Spinal cord (tissue), 10 donors: ENCODE data around the gene TMEM87A. TPM values are rescaled to one million over a fixed set of nuclear protein-coding genes. Genes with fewer than 3 reads are reported as not detected.

Experiments
- DNase-seq, 6 donors: peaks; one replicate each; pipeline versions ENCODE4 v3.0.0 to v3.0.0-alpha.2; 2013 to 2015; ENCODE audit warnings: low spot score in 6 of 6, low read depth in 4 of 6
- H3K27ac ChIP-seq: one replicate; pipeline ENCODE4 v1.5.1; 2013; ENCODE audit warnings: low read depth, low read length, control low read depth
- H3K27me3 ChIP-seq: one replicate; pipeline ENCODE4 v1.6.1; 2013; ENCODE audit warnings: low read length; ENCODE audit not compliant: control insufficient read depth, insufficient read depth
- H3K36me3 ChIP-seq: one replicate; pipeline ENCODE4 v1.6.1; 2013; ENCODE audit warnings: low read length; ENCODE audit not compliant: control insufficient read depth, insufficient read depth
- H3K4me1 ChIP-seq: one replicate; pipeline ENCODE4 v1.6.1; 2013; ENCODE audit warnings: low read length; ENCODE audit not compliant: control insufficient read depth, insufficient read depth
- H3K4me3 ChIP-seq: one replicate; pipeline ENCODE4 v1.5.1; 2013; ENCODE audit warnings: low read depth, low read length, control low read depth
- H3K9me3 ChIP-seq: one replicate; pipeline ENCODE4 v1.6.1; 2013; ENCODE audit warnings: low read length; ENCODE audit not compliant: control insufficient read depth, insufficient read depth
- WGBS: methylation state at CpG from one replicate; pipeline ENCODE4 v1.1.5; 2013; ENCODE audit warnings: missing lambda C conversion rate; ENCODE audit not compliant: insufficient coverage; 5-methylcytosine and 5-hydroxymethylcytosine counted together
- polyA plus RNA-seq, 2 donors: library from polyadenylated mRNA; unstranded; fragments of 120-200 nt; gene quantifications; one replicate each; pipeline ENCODE4 v1.2.1, GENCODE V29; 2013; ENCODE audit not compliant: insufficient read length in 2 of 2
- total RNA-seq, 2 donors: library from RNA; depleted of rRNA in 1 of 2; stranded (reverse); fragments of 120-200 nt in 1 of 2; fragments of >200 nt in 1 of 2; gene quantifications; one replicate each; pipeline versions ENCODE4 v1.2.3 to v1.2.4, GENCODE V29; 2013 to 2014
- donor health status: healthy.

Gene TMEM87A
- total and polyA plus RNA-seq, 4 donors = 52.6 to 95.1 (median 58.1) TPM

DNA sequence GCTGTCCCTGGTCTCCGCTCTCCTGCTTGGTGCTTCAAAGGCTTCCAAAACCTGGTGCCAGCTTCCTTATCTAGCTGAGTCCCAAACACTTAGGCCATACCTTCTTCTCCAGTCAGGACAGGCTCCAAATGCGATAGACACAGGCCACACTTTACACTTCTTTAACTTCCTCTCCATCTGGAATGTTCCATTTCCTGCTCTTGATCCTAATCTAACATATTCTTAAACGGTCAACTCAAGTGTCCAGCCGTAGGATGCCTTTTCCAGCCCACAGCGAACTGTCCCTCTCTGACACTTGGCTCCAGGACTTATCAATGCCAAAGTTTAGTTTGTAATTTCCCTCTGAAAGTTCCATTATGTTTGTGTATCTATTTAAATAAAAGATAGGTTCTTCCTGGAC, 97.6 kb downstream of the TMEM87A start:
- Histone ChIP-seq H3K4me3 (no peak overlapping the region), H3K9me3 (no peaks in the 10 kb centered on the region), H3K36me3 (peaks cover 44% of the 10 kb centered on the region), H3K27ac (no peak overlapping the region), H3K4me1 (no peaks in the 10 kb centered on the region), H3K27me3 (no peaks in the 10 kb centered on the region)
- 100% methylated on average over 2 of the region's 5 CpGs for WGBS
- no peak for DNase-seq

DNA sequence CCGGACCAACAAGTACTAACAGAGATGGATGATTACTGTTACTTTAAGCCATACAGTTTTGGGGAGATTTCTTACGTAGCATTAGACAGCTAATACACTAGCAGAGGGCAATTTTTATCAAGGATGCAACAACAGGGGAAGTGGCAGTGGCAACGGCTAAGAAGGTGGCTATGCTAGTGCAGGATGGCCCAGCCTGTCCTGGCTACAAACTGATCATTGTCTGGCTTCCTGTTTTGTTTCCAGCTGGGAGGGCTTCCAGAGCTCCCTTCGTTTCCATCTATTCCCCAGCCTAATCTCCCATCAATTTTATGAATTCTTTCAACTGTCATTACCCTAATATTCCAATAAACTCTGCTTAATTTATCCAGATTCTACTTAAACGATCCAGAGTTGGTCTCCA, 100.8 kb downstream of the TMEM87A start:
- no peaks in the 10 kb centered on the region for H3K4me1 ChIP-seq
- no peaks in the 10 kb centered on the region for H3K9me3 ChIP-seq
- peaks cover 40% of the 10 kb centered on the region for H3K36me3 ChIP-seq
- H3K27me3 ChIP-seq = no peaks in the 10 kb centered on the region
- H3K4me3 ChIP-seq = no peak overlapping the region
- no peak for DNase-seq
- no peak overlapping the region for H3K27ac ChIP-seq
- 43% methylated on average over 1 of the region's 5 CpGs for WGBS

DNA sequence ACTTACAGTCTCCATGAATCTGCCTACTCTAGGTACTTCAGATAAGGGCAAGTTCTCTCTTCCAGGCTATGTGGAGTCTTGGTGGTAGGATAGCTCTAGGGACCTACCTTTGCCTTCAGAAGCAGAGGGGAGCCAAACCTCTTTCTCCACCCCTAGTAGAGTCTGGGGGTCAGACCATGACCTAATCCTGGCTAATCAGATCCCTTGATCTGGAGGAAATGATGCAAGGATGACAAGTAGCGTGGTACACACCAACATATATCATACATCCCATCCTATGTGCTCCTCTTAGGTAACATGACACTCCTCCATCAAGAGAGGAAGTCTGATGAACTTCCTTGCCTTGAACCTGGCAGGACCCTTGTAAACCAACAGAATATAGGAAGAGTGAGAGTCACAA, 101.4 kb downstream of the TMEM87A start:
- peaks cover 44% of the 10 kb centered on the region for H3K36me3 ChIP-seq
- no peaks in the 10 kb centered on the region for H3K4me1 ChIP-seq
- no CpG with 5 or more reads among the region's 1 CpG for WGBS

DNA sequence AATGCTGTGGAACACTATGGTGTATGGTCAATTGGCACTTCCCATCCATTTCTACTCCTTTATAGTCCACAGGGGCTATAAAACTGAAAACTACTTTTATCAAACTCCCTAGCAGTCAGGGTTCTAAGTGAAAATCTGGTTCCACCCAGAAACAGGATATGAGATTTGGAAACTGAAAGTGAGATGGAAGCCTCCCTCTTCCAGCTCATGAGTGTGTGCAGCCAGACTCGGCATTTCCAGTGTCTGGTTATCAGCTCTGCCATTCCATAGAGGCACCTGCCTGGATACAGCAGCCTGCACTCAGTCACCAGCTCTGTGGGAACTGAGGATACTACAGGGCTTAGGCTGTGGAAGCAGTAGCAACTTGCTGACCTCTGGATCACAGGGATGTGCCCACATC, 102.1 kb downstream of the TMEM87A start:
- H3K9me3 ChIP-seq = no peaks in the 10 kb centered on the region
- H3K4me3 ChIP-seq = no peak overlapping the region
- no peak overlapping the region for H3K27ac ChIP-seq
- H3K4me1 ChIP-seq = no peaks in the 10 kb centered on the region
- no peaks in the 10 kb centered on the region for H3K27me3 ChIP-seq
- 100% methylated on average over 1 of the region's 1 CpG for WGBS
- no peak for DNase-seq
- peaks cover 50% of the 10 kb centered on the region for H3K36me3 ChIP-seq

More for the DNA sequence above, 101.4 kb downstream of the TMEM87A start:
- no peaks in the 10 kb centered on the region for H3K27me3 ChIP-seq
- DNase-seq = no peak
- no peak overlapping the region for H3K4me3 ChIP-seq
- H3K9me3 ChIP-seq = no peaks in the 10 kb centered on the region
- H3K27ac ChIP-seq = no peak overlapping the region

DNA sequence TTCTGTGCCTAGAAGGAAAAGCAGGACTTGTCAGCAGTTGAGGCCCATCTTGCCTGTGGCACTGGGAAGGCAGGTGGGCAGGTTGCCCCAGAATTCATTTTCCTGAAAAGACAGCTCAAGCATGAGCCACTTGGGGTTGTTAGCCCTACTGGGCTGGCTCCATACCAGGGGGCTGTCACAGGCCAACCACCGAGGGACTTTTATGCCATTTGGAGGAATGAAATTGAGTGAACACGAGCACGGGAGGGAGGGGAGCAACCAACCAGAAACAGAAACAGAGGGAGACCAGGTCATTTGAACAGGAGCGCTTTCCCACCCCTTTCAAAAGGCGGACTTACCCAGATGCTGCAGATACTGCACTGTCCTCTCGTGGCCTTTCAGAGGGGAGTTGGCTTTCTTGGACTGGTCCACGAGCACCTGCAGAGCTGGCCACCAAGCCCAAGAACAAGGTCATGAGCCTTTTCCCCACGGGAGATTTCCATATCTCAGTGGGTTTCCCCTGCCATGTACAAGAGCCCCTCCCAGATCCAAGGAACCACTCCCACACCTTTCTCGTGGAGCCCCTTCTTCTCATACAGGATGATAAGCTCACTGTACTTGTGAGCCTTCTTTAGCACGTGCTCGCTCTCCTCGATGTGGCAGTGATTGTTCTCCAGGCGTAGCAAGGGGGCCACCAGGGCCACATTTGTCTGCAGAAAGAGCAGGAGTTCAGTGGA, 106.8 kb downstream of the TMEM87A start:
- H3K4me1 ChIP-seq = no peaks in the 10 kb centered on the region
- no peaks in the 10 kb centered on the region for H3K27me3 ChIP-seq
- no peak for DNase-seq
- no peak overlapping the region for H3K4me3 ChIP-seq
- H3K27ac ChIP-seq = no peak overlapping the region
- H3K36me3 ChIP-seq = peaks cover 69% of the 10 kb centered on the region
- WGBS = 97% methylated on average over 12 of the region's 13 CpGs
- H3K9me3 ChIP-seq = no peaks in the 10 kb centered on the region

DNA sequence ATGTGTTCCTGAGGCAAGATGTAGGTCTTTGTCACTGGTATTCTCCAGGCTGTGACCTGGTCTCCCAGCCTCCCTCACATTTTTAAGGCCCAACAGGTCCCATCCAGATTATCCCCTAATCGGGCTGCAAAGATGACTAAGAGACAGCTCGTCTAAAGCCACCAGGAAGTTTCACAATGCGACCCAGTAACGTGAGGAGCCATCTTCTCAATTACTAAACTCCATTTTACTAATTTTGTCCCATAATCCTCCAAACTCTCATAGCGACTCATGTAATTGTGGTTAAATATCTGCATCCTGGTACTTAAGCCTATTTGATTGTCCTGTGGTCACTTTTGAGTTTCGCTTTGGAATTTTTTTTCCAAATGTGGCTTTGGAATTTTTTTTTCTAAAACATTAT, 108.1 kb downstream of the TMEM87A start:
- Histone ChIP-seq H3K4me3 (no peak overlapping the region), H3K27ac (no peak overlapping the region), H3K36me3 (peaks cover 73% of the 10 kb centered on the region), H3K27me3 (no peaks in the 10 kb centered on the region), H3K4me1 (no peaks in the 10 kb centered on the region), H3K9me3 (no peaks in the 10 kb centered on the region)
- DNase-seq = no peak
- 89% methylated on average over 1 of the region's 6 CpGs for WGBS

DNA sequence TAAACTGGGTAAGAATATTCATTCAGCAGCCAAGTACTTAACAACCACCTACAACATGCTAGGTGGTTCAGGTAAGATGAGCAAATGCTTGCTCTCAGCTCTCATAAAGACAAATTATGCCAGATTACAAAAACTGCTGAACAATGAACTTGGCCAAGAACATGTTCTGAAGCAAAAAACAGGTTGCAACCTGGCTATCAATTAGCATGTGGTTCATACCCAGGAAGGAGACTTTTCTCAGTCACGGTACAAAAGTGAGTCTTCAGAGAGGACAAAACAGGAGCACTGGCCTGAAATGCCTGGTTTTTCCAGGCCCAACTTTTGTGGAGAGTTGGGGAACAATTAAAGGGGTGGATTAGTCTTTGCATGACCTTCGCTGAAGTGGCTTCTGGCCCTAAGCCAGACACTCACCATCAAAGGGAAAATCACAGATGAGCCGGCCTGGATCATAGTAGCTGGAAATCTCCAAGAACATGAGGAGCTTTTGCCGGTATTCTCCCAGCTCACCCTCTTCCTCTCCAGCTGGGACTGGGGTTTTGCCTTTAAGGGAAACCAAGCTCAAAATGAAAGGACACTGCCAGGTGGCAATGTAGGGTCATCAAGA, 109.2 kb downstream of the TMEM87A start:
- no peaks in the 10 kb centered on the region for H3K9me3 ChIP-seq
- no peak overlapping the region for H3K4me3 ChIP-seq
- WGBS = 70% methylated on average over 1 of the region's 4 CpGs
- no peak overlapping the region for H3K27ac ChIP-seq
- no peaks in the 10 kb centered on the region for H3K27me3 ChIP-seq
- H3K4me1 ChIP-seq = peaks cover 3% of the 10 kb centered on the region
- H3K36me3 ChIP-seq = peaks cover 79% of the 10 kb centered on the region
- no peak for DNase-seq

DNA sequence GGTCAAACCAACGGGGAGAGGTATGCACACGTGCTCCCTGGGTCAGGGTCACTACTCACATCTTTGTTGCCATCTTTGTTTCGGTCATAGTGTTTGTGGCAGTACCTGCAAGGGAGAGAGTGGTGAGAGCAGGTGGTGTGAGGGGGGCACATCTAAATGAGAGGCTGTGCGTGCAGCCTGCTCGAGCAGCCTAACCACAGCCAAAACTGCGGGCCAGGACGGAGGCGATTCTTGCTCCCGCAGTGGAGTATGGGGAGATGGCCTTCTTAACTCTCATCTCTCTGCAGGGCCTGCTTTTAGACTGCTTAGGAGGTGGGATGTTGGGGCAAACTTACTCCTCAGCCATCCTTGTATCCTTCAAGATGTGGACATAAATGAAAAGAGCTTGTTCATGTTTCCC, 109.9 kb downstream of the TMEM87A start:
- no peak overlapping the region for H3K4me3 ChIP-seq

More for the DNA sequence above, 109.9 kb downstream of the TMEM87A start:
- no peak for DNase-seq
- Histone ChIP-seq H3K36me3 (peaks cover 77% of the 10 kb centered on the region), H3K4me1 (peaks cover 3% of the 10 kb centered on the region), H3K27ac (no peak overlapping the region), H3K27me3 (no peaks in the 10 kb centered on the region), H3K9me3 (no peaks in the 10 kb centered on the region)
- WGBS = 74% methylated on average over 3 of the region's 9 CpGs
